HG03469 (cell line): Measurements from ENCODE around the gene LRMDA.

Experiments
- ATAC-seq: cut with Tn5 transposase; IDR thresholded peaks from one replicate; pipeline ENCODE4 v1.9.1; 2021; ENCODE audit warnings: mild to moderate bottlenecking, moderate library complexity, moderate number of reproducible peaks; ENCODE audit not compliant: unreplicated experiment

The LRMDA gene

GRCh38 chr10:75401569-75402485 lies 29.6 kb upstream of the LRMDA start, which contains the start of gene ZNF503:
TSS of gene ZNF503 (minus strand) at chr10:75401764. CDS start at chr10:75401419, 345 bp downstream.
- ATAC-seq: peak; percentile 43

GRCh38 chr10:75402486-75403143 lies 28.8 kb upstream of the LRMDA start:
- no peak for ATAC-seq

GRCh38 chr10:75403144-75403938 lies 28.1 kb upstream of the LRMDA start:
- ATAC-seq: no peak

GRCh38 chr10:75403939-75404814 lies 27.2 kb upstream of the LRMDA start:
- no peak for ATAC-seq

GRCh38 chr10:75404815-75405597 lies 26.4 kb upstream of the LRMDA start:
- no peak for ATAC-seq

- ATAC-seq: no peak
These were observed 25.6 kb upstream of the LRMDA start for GRCh38 chr10:75405598-75406461.

- no peak for ATAC-seq
These were observed 24.8 kb upstream of the LRMDA start for GRCh38 chr10:75406462-75407223.

- ATAC-seq: no peak
These were observed 24.2 kb upstream of the LRMDA start for GRCh38 chr10:75407224-75407712.

- ATAC-seq: no peak
These were observed 23.5 kb upstream of the LRMDA start for GRCh38 chr10:75407713-75408508.

- no peak for ATAC-seq
These were observed 22.9 kb upstream of the LRMDA start for GRCh38 chr10:75408509-75408875.

GRCh38 chr10:75408911-75409885 lies 22.2 kb upstream of the LRMDA start:
- no peak for ATAC-seq

GRCh38 chr10:75410132-75411005 lies 21.1 kb upstream of the LRMDA start:
- no peak for ATAC-seq

- ATAC-seq: no peak
These were observed 16.9 kb upstream of the LRMDA start for GRCh38 chr10:75414527-75414926.

- ATAC-seq: no peak
These were observed 13.9 kb upstream of the LRMDA start for GRCh38 chr10:75417522-75417927.

GRCh38 chr10:75418293-75418692 lies 13.1 kb upstream of the LRMDA start:
- ATAC-seq: no peak
